NB4 (cell line): ENCODE measurements around the gene HS3ST2.

Experiments used
- CTCF ChIP-seq: IDR thresholded peaks from one replicate; pipeline ENCODE4 v1.5.1; 2012; ENCODE audit warnings: low read depth, low read length
- POLR2A ChIP-seq: IDR thresholded peaks from 2 replicates; pipeline ENCODE4 v1.6.1; 2011; ENCODE audit warnings: mild to moderate bottlenecking; ENCODE audit not compliant: insufficient read length; ENCODE audit errors: extremely low read depth

GRCh38 chr16:22806811-22807210 lies 7.2 kb upstream of the HS3ST2 start:
- TF ChIP-seq POLR2A (no peak), CTCF (no peak)
